Activated CD4-positive, alpha-beta T cell treated with anti-CD3 and anti-CD28 coated beads, Interleukin-2, amount 50 U/mL, for 24 hours (primary cell): ENCODE results near the gene CTIF.

Experiments
- DNase-seq, 2 donors: peaks; one replicate each; pipeline ENCODE4 v3.0.0-alpha.2; 2020; ENCODE audit warnings: low read depth in 1 of 2, low spot score in 1 of 2

CTIF gene

GRCh38 chr18:48796491-48797205 lies 257.8 kb downstream of the CTIF start:
- DNase-seq, result no peak

GRCh38 chr18:48797841-48798255 lies 259.0 kb downstream of the CTIF start:
- no peak for DNase-seq

- no peak for DNase-seq
These were observed 259.8 kb downstream of the CTIF start for GRCh38 chr18:48798334-48799245.

GRCh38 chr18:48799724-48800315 lies 261.0 kb downstream of the CTIF start:
- no peak for DNase-seq

- no peak for DNase-seq
These were observed 261.6 kb downstream of the CTIF start for GRCh38 chr18:48800466-48800865.

GRCh38 chr18:48800876-48801727 lies 262.3 kb downstream of the CTIF start:
- no peak for DNase-seq

- no peak for DNase-seq
These were observed 263.1 kb downstream of the CTIF start for GRCh38 chr18:48801728-48802542.

GRCh38 chr18:48802543-48803290 lies 263.9 kb downstream of the CTIF start:
- no peak for DNase-seq

- no peak for DNase-seq
These were observed 264.7 kb downstream of the CTIF start for GRCh38 chr18:48803518-48803917.

- no peak for DNase-seq
These were observed 265.4 kb downstream of the CTIF start for GRCh38 chr18:48803951-48804855.

- no peak for DNase-seq
These were observed 266.2 kb downstream of the CTIF start for GRCh38 chr18:48804856-48805610.

GRCh38 chr18:48805826-48806535 lies 267.1 kb downstream of the CTIF start:
- DNase-seq, result no peak

- no peak for DNase-seq
These were observed 267.9 kb downstream of the CTIF start for GRCh38 chr18:48806551-48807261.

GRCh38 chr18:48808476-48808875 lies 269.6 kb downstream of the CTIF start:
- no peak for DNase-seq

- no peak for DNase-seq
These were observed 270.5 kb downstream of the CTIF start for GRCh38 chr18:48809365-48809764.

- no peak for DNase-seq
These were observed 272.0 kb downstream of the CTIF start for GRCh38 chr18:48810805-48811204.
